Right atrium auricular region (tissue), 2 donors: ENCODE data around the gene FRMPD4. TPM values are rescaled to one million over a fixed set of nuclear protein-coding genes. Genes with fewer than 3 reads are reported as not detected.

Source experiments
- DNase-seq: peaks from one replicate; pipeline ENCODE4 v3.0.0-alpha.2; 2019; ENCODE audit warnings: low spot score
- H3K27ac ChIP-seq, 2 donors: fragments of 200-600 bp; sonication (generic); 1 replicate in 1 of 2; 2 replicates in 1 of 2; pipeline ENCODE4 v1.5.1; 2016 to 2019
- H3K27me3 ChIP-seq, 2 donors: fragments of 200-600 bp; sonication (generic); one replicate each; pipeline versions ENCODE4 v1.5.1 to v1.6.0; 2017 to 2019
- H3K36me3 ChIP-seq: fragments of 200-600 bp; sonication (generic); one replicate; pipeline ENCODE4 v1.5.1; 2016
- H3K4me1 ChIP-seq, 2 donors: fragments of 200-600 bp; sonication (generic); one replicate each; pipeline versions ENCODE4 v1.5.1 to v1.6.0; 2017 to 2019
- H3K4me3 ChIP-seq, 2 donors: fragments of 200-600 bp; sonication (generic); 1 replicate in 1 of 2; 2 replicates in 1 of 2; pipeline ENCODE4 v1.5.1; 2017 to 2019; ENCODE audit warnings: mild to moderate bottlenecking in 1 of 2, moderate library complexity in 1 of 2
- H3K9me3 ChIP-seq, 2 donors: fragments of 200-600 bp; sonication (generic); one replicate each; pipeline ENCODE4 v1.5.1; 2019
- total RNA-seq, 2 donors: library from RNA; depleted of rRNA; stranded (reverse); fragments of >200 nt; gene quantifications; one replicate each; pipeline ENCODE4 v1.1.0, GENCODE V29; 2016
- TF ChIP-seq, protein P1 (sequence below), 2 donors: fragments of 200-600 bp; sonication (generic); IDR thresholded peaks; one replicate each; pipeline ENCODE4 v1.5.1; 2019; ENCODE audit warnings: antibody characterized with exemption in 2 of 2

Gene FRMPD4
- total RNA-seq, 2 donors from 2014 or later = 1.2 to 1.3 TPM

DNA sequence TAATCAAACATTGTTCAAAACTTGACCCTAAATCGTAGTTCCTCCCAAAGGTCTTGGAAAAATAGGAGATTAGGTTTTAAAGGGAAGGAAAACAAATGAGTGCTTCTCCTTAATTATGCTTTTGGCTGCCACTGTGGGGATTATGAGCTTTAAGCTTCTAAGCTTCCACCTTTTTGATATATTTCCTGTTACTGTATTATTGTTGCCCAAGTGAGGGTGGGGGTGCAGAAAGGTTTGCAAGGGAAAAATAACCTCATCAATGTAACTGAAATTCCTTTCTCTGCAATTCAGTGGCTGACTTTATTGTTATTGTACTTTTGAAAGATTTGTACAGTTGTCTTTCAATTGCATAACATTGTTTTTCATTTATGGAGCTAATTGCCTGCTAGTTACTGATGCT, 285.1 kb downstream of the FRMPD4 start:
- Histone ChIP-seq H3K4me3 (no peak overlapping the region), H3K4me1 (no peaks in the 10 kb centered on the region), H3K9me3 (no peaks in the 10 kb centered on the region), H3K27me3 (no peaks in the 10 kb centered on the region), H3K36me3 (no peaks in the 10 kb centered on the region), H3K27ac (no peak overlapping the region)
- DNase-seq = no peak
- TF ChIP-seq, protein P1, sequence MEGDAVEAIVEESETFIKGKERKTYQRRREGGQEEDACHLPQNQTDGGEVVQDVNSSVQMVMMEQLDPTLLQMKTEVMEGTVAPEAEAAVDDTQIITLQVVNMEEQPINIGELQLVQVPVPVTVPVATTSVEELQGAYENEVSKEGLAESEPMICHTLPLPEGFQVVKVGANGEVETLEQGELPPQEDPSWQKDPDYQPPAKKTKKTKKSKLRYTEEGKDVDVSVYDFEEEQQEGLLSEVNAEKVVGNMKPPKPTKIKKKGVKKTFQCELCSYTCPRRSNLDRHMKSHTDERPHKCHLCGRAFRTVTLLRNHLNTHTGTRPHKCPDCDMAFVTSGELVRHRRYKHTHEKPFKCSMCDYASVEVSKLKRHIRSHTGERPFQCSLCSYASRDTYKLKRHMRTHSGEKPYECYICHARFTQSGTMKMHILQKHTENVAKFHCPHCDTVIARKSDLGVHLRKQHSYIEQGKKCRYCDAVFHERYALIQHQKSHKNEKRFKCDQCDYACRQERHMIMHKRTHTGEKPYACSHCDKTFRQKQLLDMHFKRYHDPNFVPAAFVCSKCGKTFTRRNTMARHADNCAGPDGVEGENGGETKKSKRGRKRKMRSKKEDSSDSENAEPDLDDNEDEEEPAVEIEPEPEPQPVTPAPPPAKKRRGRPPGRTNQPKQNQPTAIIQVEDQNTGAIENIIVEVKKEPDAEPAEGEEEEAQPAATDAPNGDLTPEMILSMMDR (IDR thresholded peaks at IDR 0.05) = no peak

DNA sequence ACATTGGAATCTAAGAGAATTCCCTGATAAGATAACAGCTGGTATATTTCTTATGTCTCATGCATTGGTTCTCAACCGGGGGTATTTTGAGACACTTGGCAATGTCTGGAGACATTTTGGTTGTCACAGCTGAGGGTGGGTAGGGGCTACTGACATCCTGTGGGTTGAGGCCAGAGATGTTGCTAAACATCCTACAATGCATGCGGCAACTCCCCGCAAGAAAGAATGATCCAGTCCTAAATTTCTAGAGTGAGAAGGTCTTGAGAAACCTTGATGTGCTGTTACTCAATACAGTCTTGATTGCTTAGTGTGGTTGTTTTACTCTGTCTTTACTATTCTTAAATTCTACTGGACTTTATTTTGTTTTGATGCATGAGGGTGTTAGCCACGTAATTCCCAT, 287.2 kb downstream of the FRMPD4 start:
- Histone ChIP-seq H3K9me3 (no peaks in the 10 kb centered on the region), H3K27ac (no peak overlapping the region), H3K4me3 (no peak overlapping the region), H3K4me1 (no peaks in the 10 kb centered on the region), H3K27me3 (no peaks in the 10 kb centered on the region), H3K36me3 (no peaks in the 10 kb centered on the region)
- TF ChIP-seq, protein P1 (IDR thresholded peaks at IDR 0.05) = no peak
- DNase-seq = no peak

DNA sequence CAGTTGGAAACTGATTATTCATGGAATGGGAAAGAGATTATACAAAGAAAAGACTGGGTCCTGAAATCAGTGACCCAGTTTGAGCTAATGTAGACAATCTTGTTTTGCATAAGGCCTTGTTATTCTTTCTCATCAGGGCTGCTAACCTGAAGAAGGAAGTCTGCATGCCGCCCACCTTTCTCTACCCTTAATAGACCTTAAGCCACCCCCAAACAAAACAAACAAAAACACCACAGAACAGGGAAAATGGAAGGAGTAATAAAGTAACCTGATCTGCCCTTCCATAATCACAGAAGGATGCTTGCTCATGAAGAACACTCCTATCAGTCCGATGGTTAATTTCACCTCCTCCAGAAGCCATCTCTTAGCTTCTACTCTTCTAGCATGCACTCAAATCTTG, 288.1 kb downstream of the FRMPD4 start:
- Histone ChIP-seq H3K27me3 (no peaks in the 10 kb centered on the region), H3K27ac (no peak overlapping the region), H3K36me3 (no peaks in the 10 kb centered on the region), H3K4me3 (no peak overlapping the region), H3K4me1 (no peaks in the 10 kb centered on the region), H3K9me3 (no peaks in the 10 kb centered on the region)
- DNase-seq = no peak
- TF ChIP-seq, protein P1 (IDR thresholded peaks at IDR 0.05) = no peak

DNA sequence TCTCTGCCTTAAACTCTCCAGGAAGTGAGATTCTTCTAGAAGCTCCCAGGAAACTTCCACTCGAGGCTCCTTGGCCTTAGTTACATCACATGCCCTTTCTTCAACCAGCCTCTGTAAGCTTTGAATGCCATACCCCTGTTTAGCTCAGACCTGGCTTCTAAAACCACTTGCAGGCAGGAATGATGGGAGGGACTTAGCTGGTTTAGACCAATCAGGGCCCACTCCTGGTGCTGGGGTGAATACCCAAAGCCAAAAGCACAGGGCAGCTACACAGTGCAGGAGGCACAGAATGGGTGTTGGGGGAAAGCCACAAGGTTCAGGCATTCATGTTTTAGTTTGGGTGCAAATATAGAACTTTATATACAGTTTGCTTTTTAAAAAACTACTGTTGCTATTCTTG, 296.2 kb downstream of the FRMPD4 start:
- Histone ChIP-seq H3K4me3 (no peak overlapping the region), H3K27ac (no peak overlapping the region), H3K36me3 (no peaks in the 10 kb centered on the region), H3K9me3 (no peaks in the 10 kb centered on the region), H3K27me3 (no peaks in the 10 kb centered on the region), H3K4me1 (no peaks in the 10 kb centered on the region)
- TF ChIP-seq, protein P1 (IDR thresholded peaks at IDR 0.05) = no peak
- no peak for DNase-seq

DNA sequence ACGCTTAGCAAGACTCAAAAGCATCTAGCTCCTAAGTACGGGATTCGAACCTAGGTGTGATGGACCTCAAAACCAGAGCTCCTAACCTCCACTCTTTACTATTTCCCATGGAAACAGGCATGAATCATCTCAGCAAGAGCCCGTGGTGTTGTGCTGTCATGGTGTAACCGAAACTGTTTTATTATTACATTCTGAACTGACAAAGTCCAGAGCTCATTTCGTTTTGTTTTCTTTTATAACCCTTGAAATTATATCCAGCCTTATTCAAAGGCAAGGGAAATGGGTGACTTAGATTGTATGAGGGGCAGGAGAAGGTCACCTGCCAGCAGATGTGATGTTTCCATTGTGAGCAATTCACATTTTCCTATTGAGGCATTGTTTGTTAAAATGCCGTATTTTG, 301.1 kb downstream of the FRMPD4 start:
- Histone ChIP-seq H3K27me3 (no peaks in the 10 kb centered on the region), H3K36me3 (no peaks in the 10 kb centered on the region), H3K27ac (no peak overlapping the region), H3K9me3 (no peaks in the 10 kb centered on the region), H3K4me3 (no peak overlapping the region), H3K4me1 (no peaks in the 10 kb centered on the region)
- TF ChIP-seq, protein P1 (IDR thresholded peaks at IDR 0.05) = no peak
- DNase-seq = no peak

DNA sequence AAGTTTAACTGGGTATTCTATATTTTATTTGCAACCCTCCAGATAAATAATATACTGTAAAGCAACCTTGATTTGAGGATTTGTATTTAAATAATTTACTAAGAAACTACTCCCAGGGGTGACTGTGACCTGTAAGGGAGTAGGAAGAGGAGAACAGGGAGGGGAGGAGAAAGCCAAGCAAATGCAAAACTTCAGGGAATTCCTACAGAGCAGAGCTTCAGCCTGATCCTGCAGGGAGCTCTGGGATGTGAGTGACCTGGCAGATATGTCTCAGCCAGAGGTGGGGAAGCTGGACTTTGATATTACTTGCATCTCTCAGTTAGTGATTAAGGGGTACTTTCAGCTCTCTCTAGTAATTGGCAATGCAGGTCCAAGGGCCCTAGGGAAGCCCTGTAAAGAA, 302.0 kb downstream of the FRMPD4 start:
- no peaks in the 10 kb centered on the region for H3K4me1 ChIP-seq
- H3K27ac ChIP-seq = no peak overlapping the region
- no peaks in the 10 kb centered on the region for H3K27me3 ChIP-seq
- H3K36me3 ChIP-seq = no peaks in the 10 kb centered on the region
- TF ChIP-seq, protein P1 (IDR thresholded peaks at IDR 0.05) = no peak
- H3K4me3 ChIP-seq = no peak overlapping the region
- DNase-seq = no peak
- H3K9me3 ChIP-seq = no peaks in the 10 kb centered on the region
